Transverse colon (tissue), 4 donors: Measurements from ENCODE around the gene OLA1. TPM values are rescaled to one million over a fixed set of nuclear protein-coding genes. Genes with fewer than 3 reads are reported as not detected.

Source experiments
- DNase-seq: peaks from one replicate; pipeline ENCODE4 v3.0.0-alpha.2; 2019
- H3K27ac ChIP-seq, 4 donors: fragments of 200-600 bp; sonication (generic); 2 replicates each; pipeline ENCODE4 v1.5.1; 2016 to 2018; ENCODE audit warnings: inconsistent platforms in 4 of 4
- H3K27me3 ChIP-seq: fragments of 200-600 bp; sonication (generic); 2 replicates; pipeline ENCODE4 v1.5.1; 2017; ENCODE audit warnings: inconsistent platforms
- H3K36me3 ChIP-seq, 4 donors: fragments of 200-600 bp; sonication (generic); 2 replicates each; pipeline ENCODE4 v1.5.1; 2017 to 2019; ENCODE audit warnings: inconsistent platforms in 4 of 4
- H3K4me1 ChIP-seq, 4 donors: fragments of 200-600 bp; sonication (generic); 2 replicates each; pipeline ENCODE4 v1.5.1; 2017 to 2020; ENCODE audit warnings: inconsistent platforms in 4 of 4
- H3K4me3 ChIP-seq, 4 donors: fragments of 200-600 bp; sonication (generic); 1 replicate in 1 of 4; 2 replicates in 3 of 4; pipeline versions ENCODE4 v1.5.1 to v1.6.1; 2017 to 2019; ENCODE audit warnings: inconsistent platforms in 4 of 4
- H3K9me3 ChIP-seq, 2 donors: fragments of 200-600 bp; sonication (generic); 2 replicates each; pipeline ENCODE4 v1.5.1; 2017 to 2019; ENCODE audit warnings: inconsistent platforms in 2 of 2
- CTCF ChIP-seq, 5 experiments: fragments of 200-600 bp in 3 of 5; fragments of 450-650 bp in 2 of 5; sonication (generic) in 3 of 5; IDR thresholded peaks; 1 replicate in 2 of 5; 2 replicates in 3 of 5; pipeline ENCODE4 v1.5.1; 2016 to 2017; ENCODE audit warnings: antibody characterized with exemption in 5 of 5, inconsistent platforms in 3 of 5, mild to moderate bottlenecking in 2 of 5, moderate library complexity in 1 of 5
- EP300 ChIP-seq: sonication (generic); formaldehyde crosslinking; IDR thresholded peaks from one replicate; pipeline ENCODE4 v1.6.1; 2017; ENCODE audit warnings: antibody characterized with exemption, low read depth
- POLR2A ChIP-seq: fragments of 450-650 bp; IDR thresholded peaks from one replicate; pipeline ENCODE4 v1.6.1; 2016; ENCODE audit warnings: antibody characterized with exemption, mild to moderate bottlenecking, moderate library complexity
- POLR2AphosphoS5 ChIP-seq, 3 donors: sonication (generic); formaldehyde crosslinking; IDR thresholded peaks; one replicate each; pipeline ENCODE4 v1.6.1; 2016; ENCODE audit warnings: antibody characterized with exemption in 3 of 3
- WGBS, 2 donors: methylation state at CpG; one replicate each; pipeline ENCODE4 v1.1.5; 2018; ENCODE audit warnings: low coverage in 1 of 2; 5-methylcytosine and 5-hydroxymethylcytosine counted together
- in situ Hi-C, 4 donors: fragments of 200-750 bp; cut with MboI; loops; one replicate each; pipeline versions ENCODE4 v1.15.0 to v1.15.1; 2017; ENCODE audit warnings: low sequenced_read_pairs in 3 of 4, low pct_ligation_motif_present in 1 of 4, low pct_unique_long_range_greater_than_20kb in 1 of 4
- intact Hi-C: fragments of 100-400 bp; cut with DNase I; formaldehyde crosslinking; loops from one replicate; pipeline ENCODE4 v1.15.1; 2023; ENCODE audit warnings: low total_unique reads
- total RNA-seq, 4 donors: library from RNA; depleted of rRNA; stranded (reverse); fragments of >200 nt; gene quantifications; one replicate each; pipeline ENCODE4 v1.1.0, GENCODE V29; 2016

OLA1 gene
- total RNA-seq, 4 donors from 2014 or later, result 6.7 to 47.7 (median 37.1) TPM

- no peak for DNase-seq
- intact Hi-C loops, result no loop called here
- TF ChIP-seq EP300 (no peak), POLR2A (no peak), CTCF (IDR thresholded peaks at IDR 0.05) (no peak), POLR2AphosphoS5 (IDR thresholded peaks at IDR 0.05) (no peak)
These were observed 65.3 kb downstream of the OLA1 start for GRCh38 chr2:174183076-174183475.

GRCh38 chr2:174181368-174181767 lies 67.0 kb downstream of the OLA1 start:
- 89 to 94% methylated on average over 3 to 5 of the region's 5 CpGs for WGBS, 2 donors
- in situ Hi-C loops (no loop called here), intact Hi-C loops (no loop called here)
- Histone ChIP-seq H3K4me1 (no peaks in the 10 kb centered on the region), H3K27ac (no peak overlapping the region), H3K27me3 (no peaks in the 10 kb centered on the region), H3K36me3 (no peaks in the 10 kb centered on the region), H3K4me3 (no peak overlapping the region), H3K9me3 (no peaks in the 10 kb centered on the region)
- TF ChIP-seq POLR2A (no peak), CTCF (IDR thresholded peaks at IDR 0.05) (no peak), EP300 (no peak), POLR2AphosphoS5 (IDR thresholded peaks at IDR 0.05) (no peak)
- DNase-seq, result no peak

More at GRCh38 chr2:174183076-174183475, 65.3 kb downstream of the OLA1 start:
- WGBS, 2 donors, result 60 to 84% methylated on average over 1 of the region's 1 CpG
- Histone ChIP-seq H3K4me1 (no peaks in the 10 kb centered on the region), H3K36me3 (no peaks in the 10 kb centered on the region), H3K4me3 (no peak overlapping the region), H3K9me3 (no peaks in the 10 kb centered on the region), H3K27me3 (no peaks in the 10 kb centered on the region), H3K27ac (no peak overlapping the region)
- in situ Hi-C loops, result no loop called here

GRCh38 chr2:174180726-174181236 lies 67.6 kb downstream of the OLA1 start:
- Histone ChIP-seq H3K27me3 (no peaks in the 10 kb centered on the region), H3K4me3 (no peak overlapping the region), H3K9me3 (no peaks in the 10 kb centered on the region), H3K36me3 (no peaks in the 10 kb centered on the region), H3K27ac (no peak overlapping the region), H3K4me1 (no peaks in the 10 kb centered on the region)
- in situ Hi-C loops, result no loop called here
- intact Hi-C loops, result no loop called here
- TF ChIP-seq EP300 (no peak), CTCF (IDR thresholded peaks at IDR 0.05) (no peak), POLR2A (no peak), POLR2AphosphoS5 (IDR thresholded peaks at IDR 0.05) (no peak)
- no peak for DNase-seq

- intact Hi-C loops (no loop called here), in situ Hi-C loops (no loop called here)
- Histone ChIP-seq H3K4me1 (no peaks in the 10 kb centered on the region), H3K9me3 (no peaks in the 10 kb centered on the region), H3K36me3 (peaks cover 0 to 4% (median 0%) of the 10 kb centered on the region in 4 donors), H3K4me3 (no peak overlapping the region), H3K27ac (no peak overlapping the region), H3K27me3 (no peaks in the 10 kb centered on the region)
- WGBS, 2 donors, result 88% methylated on average over 1 of the region's 1 CpG
- DNase-seq, result no peak
- TF ChIP-seq POLR2AphosphoS5 (IDR thresholded peaks at IDR 0.05), result no peak
- no peak for TF ChIP-seq POLR2A
- no peak for TF ChIP-seq EP300
- TF ChIP-seq CTCF (IDR thresholded peaks at IDR 0.05), result no peak
These were observed 68.1 kb downstream of the OLA1 start for GRCh38 chr2:174180165-174180724.
